GM12874 (cell line): ENCODE results near the gene KCNH4.

ENCODE experiments used
- CTCF ChIP-seq: IDR thresholded peaks from 2 replicates; pipeline ENCODE4 v1.5.1; 2011; ENCODE audit warnings: low read depth, mild to moderate bottlenecking, control low read depth, low read length, moderate library complexity; ENCODE audit not compliant: insufficient read depth

The KCNH4 gene

GRCh38 chr17:42214156-42214555, 33.2 kb upstream of the KCNH4 start:
- no peak for TF ChIP-seq CTCF

GRCh38 chr17:42212382-42212781, 31.4 kb upstream of the KCNH4 start:
- TF ChIP-seq CTCF, result no peak

GRCh38 chr17:42210046-42210445, 29.1 kb upstream of the KCNH4 start:
- TF ChIP-seq CTCF, result no peak

- TF ChIP-seq CTCF, result no peak
These were observed 22.4 kb upstream of the KCNH4 start for GRCh38 chr17:42203354-42203753.

- no peak for TF ChIP-seq CTCF
These were observed 21.8 kb upstream of the KCNH4 start for GRCh38 chr17:42202696-42203095.

GRCh38 chr17:42202159-42202558, 21.2 kb upstream of the KCNH4 start:
- TF ChIP-seq CTCF, result no peak

- TF ChIP-seq CTCF, result no peak
These were observed 20.5 kb upstream of the KCNH4 start for GRCh38 chr17:42201458-42201772.
